ENCODE results near the gene H1-8.

DNA sequence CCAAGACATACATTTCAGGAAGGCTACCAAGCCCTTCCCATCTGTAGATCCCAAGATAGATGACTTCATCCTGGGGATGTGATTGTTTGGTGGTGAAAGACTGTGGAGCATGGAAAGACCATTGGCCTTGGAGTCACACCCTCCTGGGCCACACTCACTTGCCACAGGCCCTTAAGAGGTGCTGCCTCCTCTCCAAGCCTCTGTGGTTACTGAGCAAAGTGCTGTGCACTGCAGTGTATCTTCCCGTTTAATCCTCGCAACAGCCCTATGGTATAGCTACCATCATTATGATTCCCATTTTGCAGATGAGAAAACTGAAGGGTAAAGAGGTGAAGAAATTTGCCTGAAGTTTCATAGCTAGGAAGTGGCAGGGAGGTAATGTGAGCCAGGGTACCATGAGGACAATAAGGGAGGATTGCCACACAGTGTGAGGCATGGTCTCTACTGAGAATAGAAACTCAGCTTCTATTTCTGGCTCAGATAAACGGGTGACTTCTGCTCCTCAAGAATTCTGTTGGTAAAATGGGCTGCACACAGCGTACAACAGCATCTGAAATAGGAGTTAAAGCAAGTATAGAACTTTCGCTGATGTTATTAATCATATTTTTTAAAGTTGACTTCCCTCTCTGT is 38.4 kb upstream of the H1-8 start:
- no peak for TF ChIP-seq EZH2phosphoT487 (IDR thresholded peaks at IDR 0.05; ENCODE audit: borderline replicate concordance, low read length)
- TF ChIP-seq, protein P1, sequence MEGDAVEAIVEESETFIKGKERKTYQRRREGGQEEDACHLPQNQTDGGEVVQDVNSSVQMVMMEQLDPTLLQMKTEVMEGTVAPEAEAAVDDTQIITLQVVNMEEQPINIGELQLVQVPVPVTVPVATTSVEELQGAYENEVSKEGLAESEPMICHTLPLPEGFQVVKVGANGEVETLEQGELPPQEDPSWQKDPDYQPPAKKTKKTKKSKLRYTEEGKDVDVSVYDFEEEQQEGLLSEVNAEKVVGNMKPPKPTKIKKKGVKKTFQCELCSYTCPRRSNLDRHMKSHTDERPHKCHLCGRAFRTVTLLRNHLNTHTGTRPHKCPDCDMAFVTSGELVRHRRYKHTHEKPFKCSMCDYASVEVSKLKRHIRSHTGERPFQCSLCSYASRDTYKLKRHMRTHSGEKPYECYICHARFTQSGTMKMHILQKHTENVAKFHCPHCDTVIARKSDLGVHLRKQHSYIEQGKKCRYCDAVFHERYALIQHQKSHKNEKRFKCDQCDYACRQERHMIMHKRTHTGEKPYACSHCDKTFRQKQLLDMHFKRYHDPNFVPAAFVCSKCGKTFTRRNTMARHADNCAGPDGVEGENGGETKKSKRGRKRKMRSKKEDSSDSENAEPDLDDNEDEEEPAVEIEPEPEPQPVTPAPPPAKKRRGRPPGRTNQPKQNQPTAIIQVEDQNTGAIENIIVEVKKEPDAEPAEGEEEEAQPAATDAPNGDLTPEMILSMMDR (conservative IDR thresholded peaks at IDR 0.05; ENCODE audit: low read depth, low read length) = no peak

Measured in PC-3 (cell line).